Measurements from ENCODE around the gene LRRC71. TPM values are rescaled to one million over a fixed set of nuclear protein-coding genes. Genes with fewer than 3 reads are reported as not detected.
A peak's percentile ranks its signal among the peaks of the same experiment; 100 is the strongest.

LRRC71 gene
- total and polyA plus RNA-seq, 2 experiments from 2014 or later = 0.24 TPM; not detected in 1

DNA sequence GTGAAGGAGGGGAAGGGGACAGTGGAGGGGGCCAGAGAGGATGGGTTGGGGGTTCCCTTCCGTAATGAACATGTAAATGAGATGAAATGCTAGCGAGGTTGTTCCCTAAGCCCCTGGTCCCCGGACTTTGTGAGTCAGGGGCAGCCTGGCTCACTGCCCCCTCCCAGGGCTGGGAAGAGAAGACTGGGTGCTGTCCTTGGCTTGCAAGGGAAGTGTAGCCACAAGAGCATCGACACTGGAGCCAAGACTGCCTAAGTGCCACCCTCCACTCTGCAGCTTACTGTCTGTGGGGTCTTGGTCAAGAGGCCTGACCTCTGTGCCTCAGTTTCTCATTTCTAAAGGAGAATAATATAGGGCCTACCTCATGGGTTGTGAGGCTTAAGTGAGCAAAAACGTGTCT lies 26.4 kb upstream of the LRRC71 start:
- ATAC-seq (no peak), DNase-seq (ENCODE audit: low spot score) (no peak)
- H3K27ac ChIP-seq (ENCODE audit: low read depth) = no peak overlapping the region
- no peak for TF ChIP-seq EZH2phosphoT487 (IDR thresholded peaks at IDR 0.05; ENCODE audit: unreplicated experiment)
- no peak for TF ChIP-seq CREB1 (CRISPR knock-in tag; IDR thresholded peaks at IDR 0.05; ENCODE audit: low read depth)
- TF ChIP-seq, protein P1, sequence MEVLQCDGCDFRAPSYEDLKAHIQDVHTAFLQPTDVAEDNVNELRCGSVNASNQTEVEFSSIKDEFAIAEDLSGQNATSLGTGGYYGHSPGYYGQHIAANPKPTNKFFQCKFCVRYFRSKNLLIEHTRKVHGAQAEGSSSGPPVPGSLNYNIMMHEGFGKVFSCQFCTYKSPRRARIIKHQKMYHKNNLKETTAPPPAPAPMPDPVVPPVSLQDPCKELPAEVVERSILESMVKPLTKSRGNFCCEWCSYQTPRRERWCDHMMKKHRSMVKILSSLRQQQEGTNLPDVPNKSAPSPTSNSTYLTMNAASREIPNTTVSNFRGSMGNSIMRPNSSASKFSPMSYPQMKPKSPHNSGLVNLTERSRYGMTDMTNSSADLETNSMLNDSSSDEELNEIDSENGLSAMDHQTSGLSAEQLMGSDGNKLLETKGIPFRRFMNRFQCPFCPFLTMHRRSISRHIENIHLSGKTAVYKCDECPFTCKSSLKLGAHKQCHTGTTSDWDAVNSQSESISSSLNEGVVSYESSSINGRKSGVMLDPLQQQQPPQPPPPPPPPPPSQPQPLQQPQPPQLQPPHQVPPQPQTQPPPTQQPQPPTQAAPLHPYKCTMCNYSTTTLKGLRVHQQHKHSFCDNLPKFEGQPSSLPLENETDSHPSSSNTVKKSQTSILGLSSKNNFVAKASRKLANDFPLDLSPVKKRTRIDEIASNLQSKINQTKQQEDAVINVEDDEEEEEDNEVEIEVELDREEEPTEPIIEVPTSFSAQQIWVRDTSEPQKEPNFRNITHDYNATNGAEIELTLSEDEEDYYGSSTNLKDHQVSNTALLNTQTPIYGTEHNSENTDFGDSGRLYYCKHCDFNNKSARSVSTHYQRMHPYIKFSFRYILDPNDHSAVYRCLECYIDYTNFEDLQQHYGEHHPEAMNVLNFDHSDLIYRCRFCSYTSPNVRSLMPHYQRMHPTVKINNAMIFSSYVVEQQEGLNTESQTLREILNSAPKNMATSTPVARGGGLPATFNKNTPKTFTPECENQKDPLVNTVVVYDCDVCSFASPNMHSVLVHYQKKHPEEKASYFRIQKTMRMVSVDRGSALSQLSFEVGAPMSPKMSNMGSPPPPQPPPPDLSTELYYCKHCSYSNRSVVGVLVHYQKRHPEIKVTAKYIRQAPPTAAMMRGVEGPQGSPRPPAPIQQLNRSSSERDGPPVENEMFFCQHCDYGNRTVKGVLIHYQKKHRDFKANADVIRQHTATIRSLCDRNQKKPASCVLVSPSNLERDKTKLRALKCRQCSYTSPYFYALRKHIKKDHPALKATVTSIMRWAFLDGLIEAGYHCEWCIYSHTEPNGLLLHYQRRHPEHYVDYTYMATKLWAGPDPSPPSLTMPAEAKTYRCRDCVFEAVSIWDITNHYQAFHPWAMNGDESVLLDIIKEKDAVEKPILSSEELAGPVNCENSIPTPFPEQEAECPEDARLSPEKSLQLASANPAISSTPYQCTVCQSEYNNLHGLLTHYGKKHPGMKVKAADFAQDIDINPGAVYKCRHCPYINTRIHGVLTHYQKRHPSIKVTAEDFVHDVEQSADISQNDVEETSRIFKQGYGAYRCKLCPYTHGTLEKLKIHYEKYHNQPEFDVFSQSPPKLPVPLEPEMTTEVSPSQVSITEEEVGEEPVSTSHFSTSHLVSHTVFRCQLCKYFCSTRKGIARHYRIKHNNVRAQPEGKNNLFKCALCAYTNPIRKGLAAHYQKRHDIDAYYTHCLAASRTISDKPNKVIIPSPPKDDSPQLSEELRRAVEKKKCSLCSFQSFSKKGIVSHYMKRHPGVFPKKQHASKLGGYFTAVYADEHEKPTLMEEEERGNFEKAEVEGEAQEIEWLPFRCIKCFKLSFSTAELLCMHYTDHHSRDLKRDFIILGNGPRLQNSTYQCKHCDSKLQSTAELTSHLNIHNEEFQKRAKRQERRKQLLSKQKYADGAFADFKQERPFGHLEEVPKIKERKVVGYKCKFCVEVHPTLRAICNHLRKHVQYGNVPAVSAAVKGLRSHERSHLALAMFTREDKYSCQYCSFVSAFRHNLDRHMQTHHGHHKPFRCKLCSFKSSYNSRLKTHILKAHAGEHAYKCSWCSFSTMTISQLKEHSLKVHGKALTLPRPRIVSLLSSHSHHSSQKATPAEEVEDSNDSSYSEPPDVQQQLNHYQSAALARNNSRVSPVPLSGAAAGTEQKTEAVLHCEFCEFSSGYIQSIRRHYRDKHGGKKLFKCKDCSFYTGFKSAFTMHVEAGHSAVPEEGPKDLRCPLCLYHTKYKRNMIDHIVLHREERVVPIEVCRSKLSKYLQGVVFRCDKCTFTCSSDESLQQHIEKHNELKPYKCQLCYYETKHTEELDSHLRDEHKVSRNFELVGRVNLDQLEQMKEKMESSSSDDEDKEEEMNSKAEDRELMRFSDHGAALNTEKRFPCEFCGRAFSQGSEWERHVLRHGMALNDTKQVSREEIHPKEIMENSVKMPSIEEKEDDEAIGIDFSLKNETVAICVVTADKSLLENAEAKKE (CRISPR knock-in tag; IDR thresholded peaks at IDR 0.05) = no peak
- TF ChIP-seq ZNF114 (CRISPR knock-in tag; IDR thresholded peaks at IDR 0.05) = no peak
- no peak for TF ChIP-seq NANOG (IDR thresholded peaks at IDR 0.05; ENCODE audit: borderline replicate concordance)
- TF ChIP-seq, protein P2, sequence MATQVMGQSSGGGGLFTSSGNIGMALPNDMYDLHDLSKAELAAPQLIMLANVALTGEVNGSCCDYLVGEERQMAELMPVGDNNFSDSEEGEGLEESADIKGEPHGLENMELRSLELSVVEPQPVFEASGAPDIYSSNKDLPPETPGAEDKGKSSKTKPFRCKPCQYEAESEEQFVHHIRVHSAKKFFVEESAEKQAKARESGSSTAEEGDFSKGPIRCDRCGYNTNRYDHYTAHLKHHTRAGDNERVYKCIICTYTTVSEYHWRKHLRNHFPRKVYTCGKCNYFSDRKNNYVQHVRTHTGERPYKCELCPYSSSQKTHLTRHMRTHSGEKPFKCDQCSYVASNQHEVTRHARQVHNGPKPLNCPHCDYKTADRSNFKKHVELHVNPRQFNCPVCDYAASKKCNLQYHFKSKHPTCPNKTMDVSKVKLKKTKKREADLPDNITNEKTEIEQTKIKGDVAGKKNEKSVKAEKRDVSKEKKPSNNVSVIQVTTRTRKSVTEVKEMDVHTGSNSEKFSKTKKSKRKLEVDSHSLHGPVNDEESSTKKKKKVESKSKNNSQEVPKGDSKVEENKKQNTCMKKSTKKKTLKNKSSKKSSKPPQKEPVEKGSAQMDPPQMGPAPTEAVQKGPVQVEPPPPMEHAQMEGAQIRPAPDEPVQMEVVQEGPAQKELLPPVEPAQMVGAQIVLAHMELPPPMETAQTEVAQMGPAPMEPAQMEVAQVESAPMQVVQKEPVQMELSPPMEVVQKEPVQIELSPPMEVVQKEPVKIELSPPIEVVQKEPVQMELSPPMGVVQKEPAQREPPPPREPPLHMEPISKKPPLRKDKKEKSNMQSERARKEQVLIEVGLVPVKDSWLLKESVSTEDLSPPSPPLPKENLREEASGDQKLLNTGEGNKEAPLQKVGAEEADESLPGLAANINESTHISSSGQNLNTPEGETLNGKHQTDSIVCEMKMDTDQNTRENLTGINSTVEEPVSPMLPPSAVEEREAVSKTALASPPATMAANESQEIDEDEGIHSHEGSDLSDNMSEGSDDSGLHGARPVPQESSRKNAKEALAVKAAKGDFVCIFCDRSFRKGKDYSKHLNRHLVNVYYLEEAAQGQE (IDR thresholded peaks at IDR 0.05; ENCODE audit: unreplicated experiment) = no peak
- TF ChIP-seq, protein P3, sequence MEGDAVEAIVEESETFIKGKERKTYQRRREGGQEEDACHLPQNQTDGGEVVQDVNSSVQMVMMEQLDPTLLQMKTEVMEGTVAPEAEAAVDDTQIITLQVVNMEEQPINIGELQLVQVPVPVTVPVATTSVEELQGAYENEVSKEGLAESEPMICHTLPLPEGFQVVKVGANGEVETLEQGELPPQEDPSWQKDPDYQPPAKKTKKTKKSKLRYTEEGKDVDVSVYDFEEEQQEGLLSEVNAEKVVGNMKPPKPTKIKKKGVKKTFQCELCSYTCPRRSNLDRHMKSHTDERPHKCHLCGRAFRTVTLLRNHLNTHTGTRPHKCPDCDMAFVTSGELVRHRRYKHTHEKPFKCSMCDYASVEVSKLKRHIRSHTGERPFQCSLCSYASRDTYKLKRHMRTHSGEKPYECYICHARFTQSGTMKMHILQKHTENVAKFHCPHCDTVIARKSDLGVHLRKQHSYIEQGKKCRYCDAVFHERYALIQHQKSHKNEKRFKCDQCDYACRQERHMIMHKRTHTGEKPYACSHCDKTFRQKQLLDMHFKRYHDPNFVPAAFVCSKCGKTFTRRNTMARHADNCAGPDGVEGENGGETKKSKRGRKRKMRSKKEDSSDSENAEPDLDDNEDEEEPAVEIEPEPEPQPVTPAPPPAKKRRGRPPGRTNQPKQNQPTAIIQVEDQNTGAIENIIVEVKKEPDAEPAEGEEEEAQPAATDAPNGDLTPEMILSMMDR (conservative IDR thresholded peaks at IDR 0.05; ENCODE audit: low read depth in 2 of 2) = no peak
- TF ChIP-seq STAT1 (IDR thresholded peaks at IDR 0.05; ENCODE audit: unreplicated experiment) = no peak
- H3F3A ChIP-seq (replicated peaks; ENCODE audit: low read depth) = no peaks in the 10 kb centered on the region
- Mint-ChIP-seq H3K9me3 (no peaks in the 10 kb centered on the region), H3K27me3 (ENCODE audit: insufficient read depth, low read depth, poor library complexity) (peaks cover 49% of the 10 kb centered on the region), H3K36me3 (ENCODE audit: low read depth) (no peaks in the 10 kb centered on the region; the same call in 2 of the 3 replicates), H3K27ac (no peak overlapping the region), H3K4me1 (peaks cover 28% of the 10 kb centered on the region), H3K4me3 (peak overlapping the region; percentile 49)
- H3K36me3 ChIP-seq (ENCODE audit: insufficient read depth) = no peaks in the 10 kb centered on the region
- H4K20me1 ChIP-seq (replicated peaks; ENCODE audit: insufficient read depth) = no peaks in the 10 kb centered on the region; the same call in 1 of the 2 replicates
- H2AFZ ChIP-seq = peak overlapping the region; percentile 72; the same call in 1 of the 2 replicates
- no peaks in the 10 kb centered on the region for H3K9me2 ChIP-seq (ENCODE audit: insufficient read depth)
- H3K79me2 ChIP-seq (replicated peaks; ENCODE audit: insufficient read depth) = no peaks in the 10 kb centered on the region
- peak overlapping the region; percentile 80 for H3K4me2 ChIP-seq
- no peaks in the 10 kb centered on the region; the same call in 1 of the 2 replicates for H3K4me1 ChIP-seq (ENCODE audit: insufficient read depth)
- H3K4me3 ChIP-seq = peak overlapping the region; percentile 64
- peaks cover 61% of the 10 kb centered on the region for H3K27me3 ChIP-seq (ENCODE audit: insufficient read depth)

Measured in GM23338 (cell line).